Chondrocyte (in vitro differentiated cells): ENCODE results near the gene APOL2. TPM values are rescaled to one million over a fixed set of nuclear protein-coding genes. Genes with fewer than 3 reads are reported as not detected.
A peak's percentile ranks its signal among the peaks of the same experiment; 100 is the strongest.
"Not testable (repeated sequence)": the region's sequence is repeated elsewhere in the genome, so short reads cannot be mapped to it uniquely, and the experiment has no call there.

Experiments
- DNase-seq: peaks from one replicate; pipeline ENCODE4 v3.0.0; 2021; ENCODE audit warnings: mixed read lengths, low spot score
- H3K27ac Mint-ChIP-seq: one replicate; pipeline ENCODE4 v1.8.0; 2021; ENCODE audit warnings: mild to moderate bottlenecking, moderate library complexity, mixed read lengths; ENCODE audit not compliant: unreplicated experiment
- H3K27me3 Mint-ChIP-seq: 2 replicates; pipeline ENCODE4 v1.8.0; 2021; ENCODE audit warnings: low read depth, mixed read lengths
- H3K36me3 Mint-ChIP-seq: 2 replicates; pipeline ENCODE4 v1.8.0; 2021; ENCODE audit warnings: low read depth, mixed read lengths
- H3K4me1 Mint-ChIP-seq: 2 replicates; pipeline ENCODE4 v1.8.0; 2021; ENCODE audit warnings: low read depth, mild to moderate bottlenecking, mixed read lengths
- H3K4me3 Mint-ChIP-seq: one replicate; pipeline ENCODE4 v1.8.0; 2021; ENCODE audit warnings: mild to moderate bottlenecking, moderate library complexity, mixed read lengths; ENCODE audit not compliant: unreplicated experiment
- H3K9me3 Mint-ChIP-seq: 2 replicates; pipeline ENCODE4 v1.8.0; 2021; ENCODE audit warnings: low read depth, mixed read lengths
- total RNA-seq: library from RNA; stranded (reverse); gene quantifications from 3 replicates; pipeline ENCODE4 v1.2.1, GENCODE V29; 2021
- TF ChIP-seq, protein P1 (sequence below): fragments of 200-600 bp; sonication (generic); IDR thresholded peaks from 2 replicates; pipeline ENCODE4 v1.5.0; 2021; ENCODE audit warnings: antibody characterized with exemption, mild to moderate bottlenecking, moderate library complexity

The APOL2 gene
- total RNA-seq, 1 donor from 2014 or later = 84.1 TPM

DNA sequence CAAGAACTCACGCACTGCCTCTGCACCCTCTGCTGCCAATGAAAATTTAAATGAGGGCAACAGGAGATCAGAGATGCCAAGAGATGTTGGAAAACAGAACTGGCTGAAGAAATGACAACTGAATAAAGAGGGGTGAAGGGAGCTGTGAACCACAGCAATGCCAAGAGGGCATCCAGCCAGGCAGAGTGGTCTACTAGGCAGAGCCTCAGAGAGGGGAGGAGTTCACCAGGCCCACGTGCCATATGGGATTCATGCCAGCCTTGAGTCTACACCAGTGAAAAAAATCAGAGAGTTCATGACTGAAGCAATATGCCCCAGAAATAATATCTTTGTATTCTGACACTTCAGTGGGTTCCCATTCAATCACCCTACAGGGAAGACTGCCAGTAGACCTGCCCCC is 4.4 kb downstream of the APOL2 start:
- peaks cover 58% of the 10 kb centered on the region for H3K4me1 Mint-ChIP-seq
- peak overlapping the region; percentile 95 for H3K4me3 Mint-ChIP-seq

DNA sequence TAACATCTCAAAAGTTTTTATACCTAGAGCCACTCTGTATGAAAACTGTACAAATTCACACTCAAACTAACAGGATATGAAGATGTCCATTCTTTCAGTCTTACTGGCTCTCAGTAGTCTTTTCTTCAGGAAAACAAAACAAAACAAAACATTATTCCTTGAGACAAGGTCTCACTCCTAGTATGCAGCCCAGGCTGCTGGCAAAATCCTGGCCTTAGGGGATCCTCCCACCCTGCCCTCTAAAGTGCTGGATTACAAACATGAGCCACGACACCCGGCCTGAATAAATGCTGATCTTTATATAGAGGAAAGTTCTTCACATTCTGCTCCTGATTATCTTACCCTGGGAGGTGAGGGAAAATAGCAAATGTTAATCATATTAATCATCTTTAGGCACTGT is 5.1 kb downstream of the APOL2 start:
- H3K4me3 Mint-ChIP-seq = no peak overlapping the region
- DNase-seq = no peak
- H3K36me3 Mint-ChIP-seq = peaks cover 50% of the 10 kb centered on the region
- peaks cover 54% of the 10 kb centered on the region for H3K4me1 Mint-ChIP-seq
- no peaks in the 10 kb centered on the region for H3K9me3 Mint-ChIP-seq
- H3K27ac Mint-ChIP-seq = no peak overlapping the region
- TF ChIP-seq, protein P1, sequence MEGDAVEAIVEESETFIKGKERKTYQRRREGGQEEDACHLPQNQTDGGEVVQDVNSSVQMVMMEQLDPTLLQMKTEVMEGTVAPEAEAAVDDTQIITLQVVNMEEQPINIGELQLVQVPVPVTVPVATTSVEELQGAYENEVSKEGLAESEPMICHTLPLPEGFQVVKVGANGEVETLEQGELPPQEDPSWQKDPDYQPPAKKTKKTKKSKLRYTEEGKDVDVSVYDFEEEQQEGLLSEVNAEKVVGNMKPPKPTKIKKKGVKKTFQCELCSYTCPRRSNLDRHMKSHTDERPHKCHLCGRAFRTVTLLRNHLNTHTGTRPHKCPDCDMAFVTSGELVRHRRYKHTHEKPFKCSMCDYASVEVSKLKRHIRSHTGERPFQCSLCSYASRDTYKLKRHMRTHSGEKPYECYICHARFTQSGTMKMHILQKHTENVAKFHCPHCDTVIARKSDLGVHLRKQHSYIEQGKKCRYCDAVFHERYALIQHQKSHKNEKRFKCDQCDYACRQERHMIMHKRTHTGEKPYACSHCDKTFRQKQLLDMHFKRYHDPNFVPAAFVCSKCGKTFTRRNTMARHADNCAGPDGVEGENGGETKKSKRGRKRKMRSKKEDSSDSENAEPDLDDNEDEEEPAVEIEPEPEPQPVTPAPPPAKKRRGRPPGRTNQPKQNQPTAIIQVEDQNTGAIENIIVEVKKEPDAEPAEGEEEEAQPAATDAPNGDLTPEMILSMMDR = no peak
- no peaks in the 10 kb centered on the region for H3K27me3 Mint-ChIP-seq

More for the DNA sequence above, 4.4 kb downstream of the APOL2 start:
- no peak overlapping the region for H3K27ac Mint-ChIP-seq
- peaks cover 47% of the 10 kb centered on the region for H3K36me3 Mint-ChIP-seq
- H3K9me3 Mint-ChIP-seq = no peaks in the 10 kb centered on the region
- TF ChIP-seq, protein P1 = no peak
- H3K27me3 Mint-ChIP-seq = no peaks in the 10 kb centered on the region
- no peak for DNase-seq

DNA sequence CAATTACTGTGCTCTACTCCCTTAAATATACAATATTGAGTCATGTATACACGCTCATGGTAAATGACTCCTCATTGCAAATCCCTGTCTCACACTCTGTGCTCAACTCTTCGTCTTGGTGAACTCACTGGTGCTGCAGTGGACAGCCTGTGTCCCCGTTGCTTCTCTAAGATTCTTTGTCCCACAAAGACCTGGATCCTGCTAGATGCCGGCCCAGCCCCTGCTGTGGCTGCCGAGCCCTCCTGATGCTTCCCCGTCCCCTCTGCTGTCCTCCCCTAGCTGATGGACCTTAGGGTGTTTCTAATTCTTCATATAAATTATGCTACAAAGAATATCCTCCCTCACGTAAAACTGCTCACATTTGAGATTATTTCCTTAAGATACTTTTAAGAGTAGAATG is 5.5 kb downstream of the APOL2 start:
- Mint-ChIP-seq H3K4me1 (peaks cover 51% of the 10 kb centered on the region), H3K9me3 (no peaks in the 10 kb centered on the region), H3K27ac (no peak overlapping the region), H3K36me3 (peaks cover 53% of the 10 kb centered on the region), H3K4me3 (no peak overlapping the region), H3K27me3 (no peaks in the 10 kb centered on the region)
- no peak for DNase-seq
- TF ChIP-seq, protein P1 = no peak

DNA sequence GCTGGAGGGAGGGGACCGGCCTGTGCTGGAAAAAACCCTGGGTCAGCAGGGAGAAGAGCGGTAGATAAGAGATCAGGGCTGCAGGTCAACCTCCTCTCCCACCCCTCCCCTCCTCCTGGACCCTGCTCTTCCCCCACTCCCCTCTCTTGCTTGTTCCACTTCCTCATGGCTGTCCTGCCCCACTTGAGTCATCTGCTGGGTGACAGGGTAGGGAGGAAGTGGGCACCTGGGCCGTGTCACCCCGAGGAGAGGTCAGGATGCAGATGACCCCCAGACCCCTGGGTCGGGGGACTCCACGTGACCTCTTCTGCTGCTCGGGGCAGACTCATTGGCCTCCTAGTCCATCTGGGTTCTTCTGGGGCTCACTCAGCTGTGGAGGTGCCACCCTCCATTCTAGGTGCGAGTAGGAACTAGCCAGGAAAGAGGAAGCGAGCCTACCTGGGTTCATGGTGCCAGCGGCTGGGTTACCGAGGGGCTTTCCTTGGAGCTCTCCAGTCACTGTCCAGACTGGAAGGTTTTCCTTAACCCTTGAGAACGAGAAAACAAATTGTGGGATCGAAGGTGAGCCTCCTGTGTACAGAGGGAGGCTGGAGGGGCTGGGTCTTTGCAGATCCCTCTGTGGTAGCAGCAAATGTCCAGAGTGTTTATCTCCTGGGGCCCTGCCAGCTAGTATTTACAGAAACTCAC is 6.5 kb downstream of the APOL2 start:
- DNase-seq = no peak
- H3K9me3 Mint-ChIP-seq = no peaks in the 10 kb centered on the region
- no peaks in the 10 kb centered on the region for H3K27me3 Mint-ChIP-seq
- peaks cover 43% of the 10 kb centered on the region for H3K4me1 Mint-ChIP-seq
- H3K27ac Mint-ChIP-seq = no peak overlapping the region
- TF ChIP-seq, protein P1 = no peak
- H3K4me3 Mint-ChIP-seq = no peak overlapping the region
- H3K36me3 Mint-ChIP-seq = peaks cover 60% of the 10 kb centered on the region

DNA sequence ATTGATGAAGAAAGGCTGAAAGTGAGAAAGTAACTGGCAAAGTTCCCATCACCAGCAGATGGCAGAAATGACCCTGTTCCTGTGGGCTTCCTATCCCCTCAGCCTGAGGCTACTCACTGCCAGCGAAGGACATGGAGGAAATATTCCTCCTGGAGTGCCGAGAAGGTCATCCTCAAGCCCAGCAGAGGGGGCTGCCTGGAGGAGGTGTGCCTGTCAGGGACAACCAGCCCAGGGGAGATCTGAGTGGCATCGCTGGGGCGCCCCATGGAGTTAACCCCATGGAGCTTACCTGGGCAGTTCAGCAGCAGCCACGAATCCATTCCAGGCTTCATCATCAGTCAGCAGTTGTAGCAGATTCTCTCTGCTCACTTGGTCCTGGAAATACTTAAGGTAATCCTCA is 8.3 kb downstream of the APOL2 start:
- H3K27me3 Mint-ChIP-seq, H3K27ac Mint-ChIP-seq, H3K9me3 Mint-ChIP-seq, H3K4me3 Mint-ChIP-seq, DNase-seq: not testable (repeated sequence)
- Mint-ChIP-seq H3K4me1 (peaks cover 25% of the 10 kb centered on the region), H3K36me3 (peaks cover 61% of the 10 kb centered on the region)

DNA sequence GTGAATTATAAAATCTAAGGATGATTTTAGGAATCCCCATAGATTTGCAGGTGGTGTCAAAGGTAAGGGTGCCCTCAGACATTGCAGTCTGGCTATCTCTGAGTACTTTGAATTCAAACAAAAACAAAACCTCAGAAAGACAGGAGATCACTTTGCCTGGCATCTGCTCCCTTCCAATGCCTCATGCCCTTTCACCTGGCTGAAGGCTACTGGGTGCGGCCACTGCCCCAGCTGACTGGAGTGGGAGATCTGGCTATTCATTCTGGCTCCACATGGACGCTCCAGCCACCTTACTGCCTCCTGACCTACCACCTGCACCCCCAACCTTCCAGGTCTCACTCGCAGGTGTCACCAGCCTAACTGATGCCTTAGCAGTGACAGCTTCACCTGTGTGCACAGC is 9.7 kb downstream of the APOL2 start:
- H3K27ac Mint-ChIP-seq = peak overlapping the region; percentile 41
- not testable (repeated sequence) for DNase-seq, H3K9me3 Mint-ChIP-seq, H3K27me3 Mint-ChIP-seq, H3K4me3 Mint-ChIP-seq
- peaks cover 11% of the 10 kb centered on the region for H3K4me1 Mint-ChIP-seq
- H3K36me3 Mint-ChIP-seq = peaks cover 52% of the 10 kb centered on the region
